ENCODE measurements around the gene SASH1.

The SASH1 gene

DNA sequence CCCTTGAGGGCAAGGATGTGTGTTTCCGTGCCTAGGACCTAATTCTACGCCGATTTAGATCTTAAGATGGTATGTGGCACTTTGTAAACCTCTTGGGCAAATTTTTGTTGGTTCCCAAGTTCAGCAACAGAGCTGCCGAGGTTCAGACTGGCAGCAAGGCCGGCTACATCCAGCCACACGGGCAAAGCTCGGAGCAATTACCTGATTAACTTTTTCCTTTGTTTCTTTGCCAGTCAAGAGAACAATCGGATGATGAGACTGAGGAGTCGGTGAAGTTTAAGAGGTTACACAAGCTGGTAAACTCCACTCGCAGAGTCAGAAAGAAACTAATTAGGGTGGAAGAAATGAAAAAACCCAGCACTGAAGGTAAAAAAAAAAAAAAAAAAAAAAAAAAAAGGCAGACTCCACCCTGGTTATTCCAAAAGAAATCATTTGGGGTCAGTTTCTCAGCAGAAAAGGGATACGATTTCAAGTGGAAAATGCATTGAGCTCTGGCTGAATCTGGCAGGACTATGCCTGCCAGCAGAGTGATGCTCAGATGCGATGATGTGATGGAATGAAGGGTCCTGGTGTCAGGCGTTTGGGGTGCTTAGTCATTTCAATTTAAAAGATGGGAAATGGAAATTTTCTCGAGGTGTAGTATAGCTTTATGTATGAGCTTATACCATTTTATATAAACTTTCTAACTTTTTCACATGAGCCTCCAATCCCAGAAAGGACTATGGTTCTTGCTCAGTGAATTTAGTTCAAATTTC lies 171.6 kb downstream of the SASH1 start:
- no peak overlapping the region for H3K4me3 ChIP-seq (ENCODE audit: low read depth in 1 of 2, low read length in 2 of 2)

DNA sequence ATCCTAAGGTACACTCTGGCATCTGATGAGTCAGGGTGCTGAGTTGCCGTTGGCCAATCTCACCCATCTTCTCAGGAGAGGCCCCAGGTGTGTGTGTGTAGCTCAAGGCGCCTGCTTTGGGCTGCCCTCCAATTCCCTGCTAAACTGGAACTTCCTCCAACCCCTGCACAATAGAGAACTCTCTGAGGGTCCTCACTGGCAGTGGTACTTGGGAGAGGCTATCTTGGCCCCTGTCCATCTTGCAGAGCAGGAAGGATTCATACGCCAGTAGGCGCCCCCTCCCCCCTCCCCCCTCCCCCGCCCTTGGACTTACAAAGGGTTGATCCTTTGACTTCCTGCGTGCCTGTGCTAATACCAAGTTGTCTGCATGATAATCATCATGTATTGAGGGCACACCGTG lies 173.6 kb downstream of the SASH1 start:
- H3K9ac ChIP-seq (ENCODE audit: low read depth, low read length), result no peak overlapping the region
- no peaks in the 10 kb centered on the region for H3K27me3 ChIP-seq (ENCODE audit: insufficient read depth, low read length, poor library complexity)
- H3K4me3 ChIP-seq (ENCODE audit: low read depth in 1 of 2, low read length in 2 of 2), result no peak overlapping the region
- TF ChIP-seq, protein P1, sequence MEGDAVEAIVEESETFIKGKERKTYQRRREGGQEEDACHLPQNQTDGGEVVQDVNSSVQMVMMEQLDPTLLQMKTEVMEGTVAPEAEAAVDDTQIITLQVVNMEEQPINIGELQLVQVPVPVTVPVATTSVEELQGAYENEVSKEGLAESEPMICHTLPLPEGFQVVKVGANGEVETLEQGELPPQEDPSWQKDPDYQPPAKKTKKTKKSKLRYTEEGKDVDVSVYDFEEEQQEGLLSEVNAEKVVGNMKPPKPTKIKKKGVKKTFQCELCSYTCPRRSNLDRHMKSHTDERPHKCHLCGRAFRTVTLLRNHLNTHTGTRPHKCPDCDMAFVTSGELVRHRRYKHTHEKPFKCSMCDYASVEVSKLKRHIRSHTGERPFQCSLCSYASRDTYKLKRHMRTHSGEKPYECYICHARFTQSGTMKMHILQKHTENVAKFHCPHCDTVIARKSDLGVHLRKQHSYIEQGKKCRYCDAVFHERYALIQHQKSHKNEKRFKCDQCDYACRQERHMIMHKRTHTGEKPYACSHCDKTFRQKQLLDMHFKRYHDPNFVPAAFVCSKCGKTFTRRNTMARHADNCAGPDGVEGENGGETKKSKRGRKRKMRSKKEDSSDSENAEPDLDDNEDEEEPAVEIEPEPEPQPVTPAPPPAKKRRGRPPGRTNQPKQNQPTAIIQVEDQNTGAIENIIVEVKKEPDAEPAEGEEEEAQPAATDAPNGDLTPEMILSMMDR (IDR thresholded peaks at IDR 0.05; ENCODE audit: borderline replicate concordance, extremely low read depth, low read length, poor library complexity, severe bottlenecking), result no peak
- H3K36me3 ChIP-seq (ENCODE audit: insufficient read depth, low read length), result no peaks in the 10 kb centered on the region
- H4K20me1 ChIP-seq (ENCODE audit: insufficient read depth, low read length), result no peaks in the 10 kb centered on the region
- H3K9me3 ChIP-seq (ENCODE audit: insufficient read depth, low read length, severe bottlenecking), result no peaks in the 10 kb centered on the region
- no peaks in the 10 kb centered on the region for H3K4me1 ChIP-seq (ENCODE audit: insufficient read depth, low read length)
- no peak overlapping the region for H3K27ac ChIP-seq (ENCODE audit: low read length)
- ATAC-seq (ENCODE audit: insufficient read depth, low read depth), result no peak
- H3K79me2 ChIP-seq (ENCODE audit: insufficient read depth, low read length), result no peaks in the 10 kb centered on the region
- no peak overlapping the region for H2AFZ ChIP-seq (ENCODE audit: low read depth, low read length)
- no peak overlapping the region for H3K4me2 ChIP-seq (ENCODE audit: insufficient read depth, low read length)
- no peak for DNase-seq

More for the DNA sequence above, 171.6 kb downstream of the SASH1 start:
- no peak for TF ChIP-seq EZH2 (IDR thresholded peaks at IDR 0.05; ENCODE audit: borderline replicate concordance, low read depth, low read length, severe bottlenecking)
- TF ChIP-seq, protein P1 (IDR thresholded peaks at IDR 0.05; ENCODE audit: borderline replicate concordance, extremely low read depth, low read length, poor library complexity, severe bottlenecking), result no peak
- Histone ChIP-seq H3K4me2 (ENCODE audit: insufficient read depth, low read length) (no peak overlapping the region), H3K27ac (ENCODE audit: low read length) (no peak overlapping the region), H4K20me1 (ENCODE audit: insufficient read depth, low read length) (no peaks in the 10 kb centered on the region), H2AFZ (ENCODE audit: low read depth, low read length) (no peak overlapping the region), H3K9ac (ENCODE audit: low read depth, low read length) (no peak overlapping the region), H3K4me1 (ENCODE audit: insufficient read depth, low read length) (no peaks in the 10 kb centered on the region), H3K9me3 (ENCODE audit: insufficient read depth, low read length, severe bottlenecking) (no peaks in the 10 kb centered on the region), H3K79me2 (ENCODE audit: insufficient read depth, low read length) (no peaks in the 10 kb centered on the region), H3K36me3 (ENCODE audit: insufficient read depth, low read length) (no peaks in the 10 kb centered on the region), H3K27me3 (ENCODE audit: insufficient read depth, low read length, poor library complexity) (peaks cover 8% of the 10 kb centered on the region)
- DNase-seq, result no peak
- ATAC-seq (ENCODE audit: insufficient read depth, low read depth), result no peak

DNA sequence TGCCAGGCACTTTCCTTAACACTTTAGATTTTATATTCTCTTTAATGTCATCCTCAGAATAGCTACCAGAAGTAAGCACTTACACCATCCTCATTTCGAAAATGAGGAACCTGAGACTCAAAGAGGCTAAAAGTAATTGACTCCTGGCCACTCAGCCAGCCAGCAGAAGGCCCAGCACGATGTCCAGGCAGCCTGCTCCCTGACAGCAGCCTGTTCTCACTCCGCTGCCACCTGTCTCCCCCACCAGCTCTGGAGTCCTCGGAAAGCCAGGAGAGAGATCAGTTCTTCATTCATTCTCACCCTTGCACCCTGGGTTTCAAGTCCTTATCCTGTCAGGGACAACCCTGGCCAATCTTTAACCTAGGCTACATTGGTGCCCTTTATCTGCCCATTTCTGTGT lies 174.0 kb downstream of the SASH1 start:
- no peak for DNase-seq
- H3K79me2 ChIP-seq (ENCODE audit: insufficient read depth, low read length), result no peaks in the 10 kb centered on the region
- no peak overlapping the region for H2AFZ ChIP-seq (ENCODE audit: low read depth, low read length)
- H3K4me3 ChIP-seq (ENCODE audit: low read depth in 1 of 2, low read length in 2 of 2), result no peak overlapping the region
- no peaks in the 10 kb centered on the region for H3K36me3 ChIP-seq (ENCODE audit: insufficient read depth, low read length)
- H4K20me1 ChIP-seq (ENCODE audit: insufficient read depth, low read length), result no peaks in the 10 kb centered on the region
- no peak overlapping the region for H3K27ac ChIP-seq (ENCODE audit: low read length)
- H3K9ac ChIP-seq (ENCODE audit: low read depth, low read length), result no peak overlapping the region
- H3K9me3 ChIP-seq (ENCODE audit: insufficient read depth, low read length, severe bottlenecking), result no peaks in the 10 kb centered on the region
- TF ChIP-seq EZH2 (IDR thresholded peaks at IDR 0.05; ENCODE audit: borderline replicate concordance, low read depth, low read length, severe bottlenecking), result no peak
- TF ChIP-seq, protein P1 (IDR thresholded peaks at IDR 0.05; ENCODE audit: borderline replicate concordance, extremely low read depth, low read length, poor library complexity, severe bottlenecking), result no peak
- H3K4me2 ChIP-seq (ENCODE audit: insufficient read depth, low read length), result no peak overlapping the region
- no peak for ATAC-seq (ENCODE audit: insufficient read depth, low read depth)
- H3K27me3 ChIP-seq (ENCODE audit: insufficient read depth, low read length, poor library complexity), result no peaks in the 10 kb centered on the region
- no peaks in the 10 kb centered on the region for H3K4me1 ChIP-seq (ENCODE audit: insufficient read depth, low read length)
